Activated T-helper 2 cell treated with anti-CD3 and anti-CD28 coated beads, Interferon-gamma antibody, Interleukin-2, Interleukin-4, amounts not matched to agents 10 μg/mL and 5 μg/mL and 100 μg/mL, durations not matched to agents 14 hours and 24 hours and 36 hours (primary cell): ENCODE results near the gene PKD1. TPM values are rescaled to one million over a fixed set of nuclear protein-coding genes. Genes with fewer than 3 reads are reported as not detected.
"Not testable (repeated sequence)": the region's sequence is repeated elsewhere in the genome, so short reads cannot be mapped to it uniquely, and the experiment has no call there.

ENCODE experiments used
- DNase-seq: peaks from one replicate; pipeline ENCODE4 v3.0.0; 2021; ENCODE audit warnings: low spot score
- H3K27ac Mint-ChIP-seq: one replicate; pipeline ENCODE4 v1.8.0; 2021; ENCODE audit warnings: mixed read lengths
- H3K27me3 Mint-ChIP-seq: one replicate; pipeline ENCODE4 v1.8.0; 2021; ENCODE audit warnings: low read depth, mixed read lengths
- H3K36me3 Mint-ChIP-seq: one replicate; pipeline ENCODE4 v1.8.0; 2021; ENCODE audit warnings: low read depth, mixed read lengths
- H3K4me1 Mint-ChIP-seq: one replicate; pipeline ENCODE4 v1.8.0; 2021; ENCODE audit warnings: low read depth, mixed read lengths
- H3K4me3 Mint-ChIP-seq: one replicate; pipeline ENCODE4 v1.8.0; 2021; ENCODE audit warnings: low read depth, mild to moderate bottlenecking, moderate library complexity, mixed read lengths
- H3K9me3 Mint-ChIP-seq: one replicate; pipeline ENCODE4 v1.8.0; 2021; ENCODE audit warnings: mixed read lengths
- intact Hi-C: fragments of 100-400 bp; cut with micrococcal nuclease; formaldehyde crosslinking; loops from one replicate; pipeline ENCODE4 v1.15.1; 2023
- total RNA-seq: library from RNA; stranded (reverse); gene quantifications from 2 replicates; pipeline ENCODE4 v1.2.3, GENCODE V29; 2022

PKD1 gene
- 86.9 and 94.4 TPM in 2 replicates for total RNA-seq

DNA sequence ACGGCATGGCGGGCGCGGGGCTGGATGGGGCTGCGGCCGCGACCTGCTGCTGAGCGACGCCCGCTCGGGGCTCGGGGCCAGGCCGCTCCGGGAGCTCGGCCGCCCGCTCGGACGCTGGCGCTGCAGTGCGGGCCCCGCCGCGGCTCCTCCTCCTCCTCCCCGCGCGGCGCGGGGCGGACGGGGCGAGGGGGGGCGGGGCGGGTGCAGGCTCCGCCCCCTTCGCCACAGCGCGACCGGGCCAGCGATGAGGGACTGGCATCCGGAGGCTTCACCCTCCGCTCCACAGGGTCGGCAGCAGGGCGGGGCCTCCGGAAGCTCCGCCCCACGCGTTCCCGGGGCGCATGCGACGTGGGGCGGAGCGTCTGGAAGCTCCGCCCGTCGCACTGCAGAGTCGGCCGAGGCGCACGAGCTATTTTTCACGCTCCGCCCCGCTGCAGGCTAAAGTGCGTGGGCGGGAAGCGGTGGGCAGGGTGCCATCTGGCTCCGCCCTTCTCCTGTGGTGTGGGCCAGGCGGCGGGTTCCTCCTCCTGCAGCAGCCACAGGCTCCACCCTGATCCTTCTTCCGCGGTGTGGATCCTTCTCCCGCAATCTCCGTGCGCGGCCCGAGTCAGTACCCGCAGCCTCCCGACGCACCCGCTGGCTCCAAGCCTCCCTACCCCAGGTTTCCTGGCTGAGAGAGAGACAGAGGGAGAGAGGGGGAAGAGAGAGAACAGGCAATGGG lies at the start of gene PKD1:
Gene PKD1 (minus strand): TSS at position 129 of the 721 bp plus-strand sequence. CDS start 209 bp downstream, outside the sequence.
- intact Hi-C loops = not testable (repeated sequence)

GRCh38 chr16:2184962-2185361 lies 49.3 kb upstream of the PKD1 start:
- Mint-ChIP-seq H3K4me3 (no peak overlapping the region), H3K27ac (no peak overlapping the region), H3K4me1 (no peaks in the 10 kb centered on the region), H3K36me3 (no peaks in the 10 kb centered on the region), H3K27me3 (no peaks in the 10 kb centered on the region), H3K9me3 (no peaks in the 10 kb centered on the region)
- intact Hi-C loops = no loop called here
- DNase-seq = no peak

More for the DNA sequence above, at the start of gene PKD1:
- Mint-ChIP-seq H3K27ac (peak within 1 kb of the TSS; percentile 80), H3K4me3 (peak within 1 kb of the TSS; percentile 85)
- not testable (repeated sequence) for H3K27me3 Mint-ChIP-seq, H3K4me1 Mint-ChIP-seq, H3K36me3 Mint-ChIP-seq, H3K9me3 Mint-ChIP-seq
- DNase-seq = peak; percentile 99

GRCh38 chr16:2184346-2184745 lies 48.6 kb upstream of the PKD1 start:
- H3K9me3 Mint-ChIP-seq = no peaks in the 10 kb centered on the region

GRCh38 chr16:2183671-2184070 lies 48.0 kb upstream of the PKD1 start:
- H3K27ac Mint-ChIP-seq = no peak overlapping the region
- no peaks in the 10 kb centered on the region for H3K9me3 Mint-ChIP-seq
- H3K4me1 Mint-ChIP-seq = no peaks in the 10 kb centered on the region
- H3K27me3 Mint-ChIP-seq = no peaks in the 10 kb centered on the region
- H3K36me3 Mint-ChIP-seq = no peaks in the 10 kb centered on the region
- intact Hi-C loops = no loop called here
- H3K4me3 Mint-ChIP-seq = no peak overlapping the region
- DNase-seq = no peak

More at GRCh38 chr16:2184346-2184745, 48.6 kb upstream of the PKD1 start:
- Mint-ChIP-seq H3K27ac (no peak overlapping the region), H3K36me3 (no peaks in the 10 kb centered on the region), H3K27me3 (no peaks in the 10 kb centered on the region), H3K4me3 (no peak overlapping the region), H3K4me1 (no peaks in the 10 kb centered on the region)
- DNase-seq = no peak
- intact Hi-C loops = no loop called here

DNA sequence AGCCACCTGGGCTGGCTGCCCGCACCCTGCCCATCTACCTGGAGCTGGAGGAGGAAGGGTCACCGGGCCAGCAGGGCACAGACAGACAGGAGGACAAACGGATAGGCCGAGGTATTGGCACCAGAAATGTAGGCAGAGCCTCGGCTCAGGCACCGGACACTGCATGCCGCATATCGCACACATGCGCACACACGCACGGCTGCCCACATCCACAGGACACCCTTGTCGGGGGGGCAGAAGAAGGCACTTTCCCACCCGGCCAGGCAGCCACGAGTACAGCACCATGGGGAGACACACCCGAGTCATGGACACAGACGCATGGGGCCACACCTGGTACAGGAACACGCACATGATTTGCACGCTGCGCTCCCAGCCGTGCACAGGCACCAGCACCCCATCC lies 46.3 kb upstream of the PKD1 start:
- Mint-ChIP-seq H3K4me3 (no peak overlapping the region), H3K36me3 (peaks cover 3% of the 10 kb centered on the region), H3K27ac (no peak overlapping the region), H3K9me3 (no peaks in the 10 kb centered on the region), H3K27me3 (no peaks in the 10 kb centered on the region), H3K4me1 (no peaks in the 10 kb centered on the region)
- intact Hi-C loops = no loop called here
- no peak for DNase-seq

DNA sequence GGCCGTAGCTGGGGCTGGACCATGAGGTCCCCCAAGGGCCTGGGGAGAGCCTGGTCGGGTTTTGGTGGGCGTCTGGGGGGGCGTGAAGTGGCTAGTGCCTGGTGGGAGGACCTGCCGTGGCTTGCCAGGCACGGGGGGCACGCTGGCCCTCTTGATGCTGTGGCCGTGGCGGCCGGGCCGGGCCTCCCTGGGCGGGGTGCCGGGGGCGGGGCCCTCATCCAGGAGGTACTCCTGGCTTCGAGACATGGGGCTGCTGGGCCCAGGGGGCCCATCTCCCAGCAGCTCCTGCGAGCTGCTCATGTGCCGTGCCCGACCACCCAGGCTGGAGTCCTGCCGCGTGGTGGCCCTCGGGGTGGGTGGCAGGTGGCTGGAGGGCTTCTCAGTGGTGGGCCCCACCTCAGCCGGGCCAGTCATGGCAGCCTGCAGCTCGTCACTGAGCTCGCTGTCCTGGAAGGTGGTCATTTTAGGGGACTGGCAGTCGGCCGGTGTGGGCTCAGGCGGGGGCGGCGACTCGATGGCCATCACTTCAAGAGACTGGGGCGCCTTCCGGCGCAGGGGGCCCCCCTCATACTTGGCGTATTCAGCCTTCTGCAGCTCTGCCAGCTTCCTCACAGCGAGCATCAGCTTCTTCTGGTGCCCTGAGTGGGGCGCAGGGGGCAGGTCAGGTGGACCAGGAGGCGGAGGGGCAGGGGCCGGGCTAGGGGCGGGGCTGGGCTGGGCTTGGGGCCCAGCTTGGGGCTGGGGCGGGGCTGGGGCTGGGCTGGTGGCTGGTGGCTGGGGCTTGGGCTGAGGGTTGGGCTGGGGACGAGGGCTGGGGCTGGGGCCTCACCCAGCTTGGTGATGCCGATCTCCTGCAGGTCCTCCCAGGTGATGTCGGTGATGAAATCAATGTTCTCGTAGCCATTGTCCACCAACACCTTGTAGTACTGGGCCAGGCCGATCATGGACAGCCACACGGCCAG lies 45.5 kb upstream of the PKD1 start:
- intact Hi-C loops = no loop called here
- Mint-ChIP-seq H3K4me1 (no peaks in the 10 kb centered on the region), H3K27ac (no peak overlapping the region), H3K9me3 (no peaks in the 10 kb centered on the region), H3K36me3 (peaks cover 3% of the 10 kb centered on the region), H3K4me3 (no peak overlapping the region), H3K27me3 (no peaks in the 10 kb centered on the region)
- DNase-seq = no peak

DNA sequence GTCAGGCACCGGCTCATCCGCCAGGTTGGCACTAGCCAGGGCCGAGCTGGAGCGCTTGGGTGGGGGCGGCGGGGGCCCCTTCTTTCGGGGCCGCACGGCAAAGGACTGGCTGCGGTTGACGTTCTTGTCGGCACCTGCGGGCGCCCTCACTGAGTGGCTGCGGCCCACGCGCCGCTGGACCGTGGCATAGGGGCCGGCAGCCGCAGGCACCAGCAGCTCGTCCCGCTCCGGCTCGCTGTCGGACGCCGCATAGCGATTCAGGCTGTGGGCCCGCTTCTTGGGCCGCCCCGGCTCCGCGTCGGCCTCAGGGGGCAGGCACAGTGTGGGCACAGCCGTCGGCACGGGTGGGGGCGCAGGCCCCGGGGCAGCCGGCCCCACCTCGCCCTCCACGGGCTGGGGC lies 44.8 kb upstream of the PKD1 start:
- Mint-ChIP-seq H3K4me3 (no peak overlapping the region), H3K9me3 (no peaks in the 10 kb centered on the region), H3K27ac (no peak overlapping the region), H3K27me3 (no peaks in the 10 kb centered on the region), H3K36me3 (peaks cover 8% of the 10 kb centered on the region), H3K4me1 (no peaks in the 10 kb centered on the region)
- no peak for DNase-seq
- intact Hi-C loops = no loop called here

DNA sequence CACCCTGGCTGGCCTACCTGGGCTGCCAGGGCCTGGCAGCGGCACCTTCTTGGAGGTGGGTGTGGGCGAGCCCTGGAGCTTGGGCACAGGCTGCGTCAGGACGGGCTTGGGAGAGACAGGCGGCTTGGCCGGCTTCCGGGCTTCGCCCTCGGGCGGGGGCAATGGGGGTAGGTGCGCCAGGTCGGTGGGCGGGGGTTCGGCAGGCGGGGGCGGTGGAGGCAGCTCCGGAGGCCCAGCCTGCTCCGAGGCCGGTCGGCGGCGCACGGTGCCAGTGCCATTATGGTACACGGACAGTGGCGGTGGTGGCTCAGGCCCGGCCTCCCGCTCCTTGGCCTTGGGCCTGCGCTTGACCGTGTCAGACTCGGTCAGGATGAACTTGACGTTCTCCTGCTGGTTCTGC lies 43.9 kb upstream of the PKD1 start:
- Mint-ChIP-seq H3K4me3 (no peak overlapping the region), H3K27me3 (no peaks in the 10 kb centered on the region), H3K27ac (no peak overlapping the region), H3K4me1 (no peaks in the 10 kb centered on the region), H3K36me3 (peaks cover 9% of the 10 kb centered on the region), H3K9me3 (no peaks in the 10 kb centered on the region)
- intact Hi-C loops = no loop called here
- no peak for DNase-seq

DNA sequence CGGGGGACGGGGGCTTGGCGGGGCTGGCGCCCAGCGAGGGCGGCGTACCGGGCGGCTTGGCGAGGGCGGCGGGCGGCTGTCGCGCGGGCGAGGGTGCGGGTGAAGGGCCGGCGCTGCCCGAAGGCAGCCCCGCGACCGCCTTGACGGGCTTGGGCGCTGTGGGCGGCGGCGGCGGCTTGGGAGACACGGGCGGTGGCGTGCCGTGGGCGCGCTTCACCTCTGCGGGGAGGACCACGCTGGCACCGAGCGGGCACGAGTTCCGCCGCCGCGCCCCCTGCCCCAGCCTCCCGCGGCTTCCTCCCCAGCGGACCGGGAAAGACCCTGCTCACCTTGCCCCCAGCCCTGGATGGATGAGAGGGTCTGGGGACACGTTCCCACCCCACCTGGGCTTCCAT lies 43.4 kb upstream of the PKD1 start:
- intact Hi-C loops = no loop called here
- H3K4me1 Mint-ChIP-seq = no peaks in the 10 kb centered on the region
- H3K27me3 Mint-ChIP-seq = no peaks in the 10 kb centered on the region
- peaks cover 14% of the 10 kb centered on the region for H3K36me3 Mint-ChIP-seq
- H3K27ac Mint-ChIP-seq = no peak overlapping the region
- DNase-seq = no peak
- no peaks in the 10 kb centered on the region for H3K9me3 Mint-ChIP-seq
- no peak overlapping the region for H3K4me3 Mint-ChIP-seq

DNA sequence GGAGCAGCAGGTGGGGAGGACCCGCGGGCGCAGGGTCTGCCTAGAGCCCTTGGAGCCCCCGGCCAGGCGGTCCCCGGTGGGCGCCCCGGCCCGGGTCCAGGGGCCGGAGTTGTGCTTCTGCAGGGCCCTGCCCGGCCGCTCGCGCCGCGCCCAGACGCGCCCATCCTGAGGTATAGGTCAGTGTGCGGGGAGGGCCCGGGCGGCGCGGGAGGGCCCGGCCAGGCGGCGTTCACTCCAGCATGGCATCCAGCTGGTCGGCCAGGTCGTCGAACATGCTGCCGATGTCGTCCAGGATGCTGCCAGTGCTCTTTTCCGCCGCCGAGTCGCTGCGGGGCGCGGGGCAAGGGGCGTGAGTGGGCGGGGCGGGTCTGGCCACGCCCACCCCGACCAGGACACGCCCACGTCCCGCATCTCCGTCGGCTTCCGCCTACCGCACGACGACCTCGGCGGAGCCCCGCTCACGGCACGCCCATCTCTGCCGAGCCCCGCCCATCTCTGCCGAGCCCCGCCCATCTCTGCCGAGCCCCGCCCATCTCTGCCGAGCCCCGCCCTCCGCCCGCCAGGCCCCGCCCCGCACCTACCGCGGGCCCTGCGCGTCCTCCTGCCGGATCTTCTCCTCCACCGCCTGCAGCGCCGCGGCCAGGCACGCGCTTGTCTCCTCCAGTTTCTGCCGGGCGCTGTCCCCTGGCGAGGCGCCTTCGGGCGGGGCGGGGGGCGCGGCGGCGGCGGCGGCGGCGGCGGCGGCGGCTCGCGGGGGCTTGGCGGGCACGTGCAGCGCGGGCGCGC lies 42.8 kb upstream of the PKD1 start:
- intact Hi-C loops = no loop called here
- Mint-ChIP-seq H3K4me3 (no peak overlapping the region), H3K4me1 (no peaks in the 10 kb centered on the region), H3K9me3 (no peaks in the 10 kb centered on the region), H3K36me3 (peaks cover 17% of the 10 kb centered on the region), H3K27ac (no peak overlapping the region), H3K27me3 (no peaks in the 10 kb centered on the region)
- DNase-seq = no peak

DNA sequence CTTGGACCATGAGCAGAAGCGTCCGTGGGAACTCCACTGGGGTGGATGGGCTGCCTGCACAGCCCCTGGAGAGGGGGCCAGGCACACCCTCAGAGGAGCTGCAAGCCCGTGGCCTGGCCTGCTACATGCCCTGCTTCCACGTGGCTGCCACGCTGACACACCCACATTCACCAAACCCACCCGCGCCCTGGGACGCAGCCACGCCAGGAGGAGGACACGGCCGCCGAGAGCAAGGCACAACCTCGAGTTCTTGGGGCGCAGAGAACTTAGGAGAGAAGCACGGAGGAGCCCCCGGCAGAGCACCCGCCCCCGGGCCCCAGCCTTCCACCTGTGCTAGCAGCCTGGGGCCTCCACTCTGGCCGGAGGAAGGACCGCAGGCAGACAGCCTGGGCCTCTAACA lies 41.9 kb upstream of the PKD1 start:
- H3K27ac Mint-ChIP-seq = no peak overlapping the region
- H3K36me3 Mint-ChIP-seq = peaks cover 20% of the 10 kb centered on the region
- no peak for DNase-seq

DNA sequence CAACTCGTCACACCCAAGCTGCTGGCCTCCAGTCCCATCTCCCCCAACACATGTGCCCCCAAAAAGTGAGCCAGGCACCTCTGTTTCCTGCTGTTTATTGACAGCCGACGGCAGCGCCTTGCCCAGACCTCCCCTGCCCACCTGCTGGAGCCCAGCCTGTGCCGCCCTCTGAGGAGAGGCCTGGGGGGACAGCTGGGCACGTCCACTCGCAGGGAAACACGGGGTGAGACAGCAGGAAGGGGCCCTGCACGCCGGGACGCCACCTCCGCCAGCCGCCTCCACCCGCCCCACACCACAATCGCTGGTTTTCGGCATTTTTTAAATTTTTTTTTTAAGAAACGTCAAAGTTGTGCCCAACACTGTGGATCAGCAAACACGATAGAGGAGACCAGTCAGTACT lies 41.4 kb upstream of the PKD1 start:
- Mint-ChIP-seq H3K4me1 (no peaks in the 10 kb centered on the region), H3K36me3 (peaks cover 20% of the 10 kb centered on the region), H3K4me3 (no peak overlapping the region), H3K9me3 (no peaks in the 10 kb centered on the region), H3K27me3 (no peaks in the 10 kb centered on the region), H3K27ac (no peak overlapping the region)
- no peak for DNase-seq
- intact Hi-C loops = no loop called here

More for the DNA sequence above, 41.9 kb upstream of the PKD1 start:
- Mint-ChIP-seq H3K27me3 (no peaks in the 10 kb centered on the region), H3K4me1 (no peaks in the 10 kb centered on the region), H3K9me3 (no peaks in the 10 kb centered on the region), H3K4me3 (no peak overlapping the region)
- intact Hi-C loops = no loop called here
